Nephron (organoid): ENCODE measurements around the gene ANKRD55.

Experiments
- H3K27ac Mint-ChIP-seq, 3 experiments: 2 replicates each; pipeline ENCODE4 v1.8.0; 2020; ENCODE audit warnings: mixed read lengths in 3 of 3, mild to moderate bottlenecking in 2 of 3, moderate library complexity in 1 of 3
- H3K27me3 Mint-ChIP-seq: 2 replicates; pipeline ENCODE4 v1.8.0; 2021; ENCODE audit warnings: low read depth, mild to moderate bottlenecking, moderate library complexity, mixed read lengths
- H3K36me3 Mint-ChIP-seq: 2 replicates; pipeline ENCODE4 v1.8.0; 2020; ENCODE audit warnings: low read depth, mixed read lengths
- H3K4me1 Mint-ChIP-seq: 2 replicates; pipeline ENCODE4 v1.8.0; 2020; ENCODE audit warnings: mixed read lengths
- H3K4me3 Mint-ChIP-seq, 3 experiments: 2 replicates each; pipeline ENCODE4 v1.8.0; 2020; ENCODE audit warnings: mild to moderate bottlenecking in 3 of 3, mixed read lengths in 3 of 3, moderate library complexity in 2 of 3
- H3K9me3 Mint-ChIP-seq: 2 replicates; pipeline ENCODE4 v1.8.0; 2020; ENCODE audit warnings: mixed read lengths
- CTCF ChIP-seq, 3 experiments: fragments of 200-600 bp; sonication (generic); IDR thresholded peaks; one replicate each; pipeline ENCODE4 v1.5.0; 2021; ENCODE audit warnings: antibody characterized with exemption in 3 of 3; ENCODE audit not compliant: unreplicated experiment in 3 of 3

The ANKRD55 gene

DNA sequence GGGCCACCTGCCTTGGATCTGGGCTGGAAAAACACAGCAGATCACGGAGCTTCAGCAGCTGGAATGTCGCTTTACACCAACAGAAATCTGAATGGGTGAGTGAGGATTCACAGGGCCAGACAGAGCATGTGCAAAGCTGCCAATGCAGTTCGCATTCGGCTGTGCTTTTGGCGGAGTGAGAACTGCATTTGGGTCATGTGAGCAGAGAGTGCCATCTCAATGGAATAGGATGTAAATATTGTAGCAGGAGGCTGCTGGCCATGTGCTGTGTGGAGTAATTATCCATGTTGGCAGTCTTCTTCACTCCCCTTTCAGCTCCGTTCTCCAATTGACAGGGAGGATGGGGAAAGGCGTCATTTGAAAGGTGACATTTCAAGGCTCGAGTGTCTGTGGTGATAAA lies at the start of gene ANKRD55:
Gene ANKRD55 (minus strand): TSS at position 101 of the 400 bp plus-strand sequence. CDS start 417 bp downstream, outside the sequence.
- Mint-ChIP-seq H3K27me3 (peaks cover 4% of the 10 kb centered on the region), H3K36me3 (no peaks in the 10 kb centered on the region)

GRCh38 chr5:56282216-56282615 lies 49.1 kb upstream of the ANKRD55 start:
- Mint-ChIP-seq H3K27me3 (no peaks in the 10 kb centered on the region), H3K27ac (no peak overlapping the region), H3K36me3 (no peaks in the 10 kb centered on the region), H3K9me3 (no peaks in the 10 kb centered on the region), H3K4me1 (peaks cover 27% of the 10 kb centered on the region), H3K4me3 (no peak overlapping the region)
- TF ChIP-seq CTCF (IDR thresholded peaks at IDR 0.05; ENCODE audit: unreplicated experiment in 3 of 3): no peak

More for the DNA sequence above, at the start of gene ANKRD55:
- TF ChIP-seq CTCF (IDR thresholded peaks at IDR 0.05; ENCODE audit: unreplicated experiment in 3 of 3): no peak
- Mint-ChIP-seq H3K9me3 (peaks cover 3% of the 10 kb centered on the region), H3K4me3 (no peak within 1 kb of the TSS), H3K4me1 (peaks cover 12% of the 10 kb centered on the region), H3K27ac (no peak within 1 kb of the TSS)

DNA sequence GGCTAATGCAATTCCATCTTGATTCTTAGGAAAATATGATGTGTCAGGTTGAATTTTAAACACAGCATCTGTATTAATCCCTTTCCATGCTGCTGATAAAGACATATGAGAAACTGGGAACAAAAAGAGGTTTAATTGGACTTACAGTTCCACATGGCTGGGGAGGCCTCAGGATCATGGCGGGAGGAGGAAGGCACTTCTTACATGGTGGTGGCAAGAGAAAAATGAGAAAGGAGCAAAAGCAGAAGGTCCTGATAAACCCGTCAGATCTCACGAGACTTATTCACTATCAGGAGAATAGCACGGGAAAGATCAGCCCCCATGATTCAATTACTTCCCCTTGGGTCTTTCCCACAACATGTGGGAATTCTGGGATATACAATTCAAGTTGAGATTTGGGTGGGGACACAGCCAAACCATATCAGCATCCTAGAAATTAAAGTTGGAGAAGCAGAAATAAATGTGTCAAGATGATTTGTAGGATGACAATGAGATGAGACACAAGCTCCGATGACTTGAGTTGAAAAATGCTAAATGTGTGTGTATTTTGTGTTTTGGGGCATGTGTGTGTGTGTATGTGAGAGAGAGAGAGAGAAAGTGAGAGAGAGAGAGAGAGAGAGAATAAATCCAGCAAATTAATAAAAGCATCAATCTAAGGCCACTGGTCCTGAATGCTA lies 48.5 kb upstream of the ANKRD55 start:
- no peaks in the 10 kb centered on the region for H3K9me3 Mint-ChIP-seq
- H3K4me3 Mint-ChIP-seq: no peak overlapping the region
- no peaks in the 10 kb centered on the region for H3K27me3 Mint-ChIP-seq
- H3K36me3 Mint-ChIP-seq: no peaks in the 10 kb centered on the region
- no peak overlapping the region for H3K27ac Mint-ChIP-seq
- TF ChIP-seq CTCF (IDR thresholded peaks at IDR 0.05; ENCODE audit: unreplicated experiment in 3 of 3): no peak
- peaks cover 25% of the 10 kb centered on the region for H3K4me1 Mint-ChIP-seq

- Mint-ChIP-seq H3K27ac (peak overlapping the region; percentile 31 to 79 (median 76)), H3K4me1 (peaks cover 19% of the 10 kb centered on the region), H3K9me3 (peaks cover 4% of the 10 kb centered on the region), H3K27me3 (no peaks in the 10 kb centered on the region), H3K4me3 (no peak overlapping the region), H3K36me3 (no peaks in the 10 kb centered on the region)
- no peak for TF ChIP-seq CTCF (IDR thresholded peaks at IDR 0.05; ENCODE audit: unreplicated experiment in 3 of 3)
Measured at GRCh38 chr5:56279979-56280378, 46.8 kb upstream of the ANKRD55 start.

GRCh38 chr5:56279291-56279690 lies 46.2 kb upstream of the ANKRD55 start:
- no peak for TF ChIP-seq CTCF (IDR thresholded peaks at IDR 0.05; ENCODE audit: unreplicated experiment in 3 of 3)
- H3K9me3 Mint-ChIP-seq: peaks cover 4% of the 10 kb centered on the region
- peak overlapping the region; percentile 31 to 79 (median 76) for H3K27ac Mint-ChIP-seq
- no peaks in the 10 kb centered on the region for H3K36me3 Mint-ChIP-seq
- H3K4me3 Mint-ChIP-seq: no peak overlapping the region
- H3K4me1 Mint-ChIP-seq: peaks cover 19% of the 10 kb centered on the region
- H3K27me3 Mint-ChIP-seq: no peaks in the 10 kb centered on the region

GRCh38 chr5:56278335-56278753 lies 45.2 kb upstream of the ANKRD55 start:
- peaks cover 23% of the 10 kb centered on the region for H3K4me1 Mint-ChIP-seq
- H3K4me3 Mint-ChIP-seq: no peak overlapping the region
- H3K9me3 Mint-ChIP-seq: peaks cover 4% of the 10 kb centered on the region
- TF ChIP-seq CTCF (IDR thresholded peaks at IDR 0.05; ENCODE audit: unreplicated experiment in 3 of 3): no peak
- no peaks in the 10 kb centered on the region for H3K36me3 Mint-ChIP-seq
- peak overlapping the region; percentile 67 to 83 (median 81) for H3K27ac Mint-ChIP-seq
- H3K27me3 Mint-ChIP-seq: no peaks in the 10 kb centered on the region
